NCI-H460 (cell line): ENCODE results near the gene NANOS3. TPM values are rescaled to one million over a fixed set of nuclear protein-coding genes. Genes with fewer than 3 reads are reported as not detected.
"Not testable (repeated sequence)": the region's sequence is repeated elsewhere in the genome, so short reads cannot be mapped to it uniquely, and the experiment has no call there.

ENCODE experiments used
- DNase-seq: peaks from one replicate; pipeline ENCODE4 v3.0.0-alpha.2; 2016; ENCODE audit warnings: low read depth; ENCODE audit errors: extremely low read depth
- total RNA-seq: library from RNA; depleted of rRNA; stranded (reverse); fragments of >200 nt; shearing (Covaris generic); gene quantifications from 2 replicates; pipeline ENCODE4 v1.2.3, GENCODE V29; 2014

NANOS3 gene
- total RNA-seq, 1 experiment from 2014 or later, result not detected

DNA sequence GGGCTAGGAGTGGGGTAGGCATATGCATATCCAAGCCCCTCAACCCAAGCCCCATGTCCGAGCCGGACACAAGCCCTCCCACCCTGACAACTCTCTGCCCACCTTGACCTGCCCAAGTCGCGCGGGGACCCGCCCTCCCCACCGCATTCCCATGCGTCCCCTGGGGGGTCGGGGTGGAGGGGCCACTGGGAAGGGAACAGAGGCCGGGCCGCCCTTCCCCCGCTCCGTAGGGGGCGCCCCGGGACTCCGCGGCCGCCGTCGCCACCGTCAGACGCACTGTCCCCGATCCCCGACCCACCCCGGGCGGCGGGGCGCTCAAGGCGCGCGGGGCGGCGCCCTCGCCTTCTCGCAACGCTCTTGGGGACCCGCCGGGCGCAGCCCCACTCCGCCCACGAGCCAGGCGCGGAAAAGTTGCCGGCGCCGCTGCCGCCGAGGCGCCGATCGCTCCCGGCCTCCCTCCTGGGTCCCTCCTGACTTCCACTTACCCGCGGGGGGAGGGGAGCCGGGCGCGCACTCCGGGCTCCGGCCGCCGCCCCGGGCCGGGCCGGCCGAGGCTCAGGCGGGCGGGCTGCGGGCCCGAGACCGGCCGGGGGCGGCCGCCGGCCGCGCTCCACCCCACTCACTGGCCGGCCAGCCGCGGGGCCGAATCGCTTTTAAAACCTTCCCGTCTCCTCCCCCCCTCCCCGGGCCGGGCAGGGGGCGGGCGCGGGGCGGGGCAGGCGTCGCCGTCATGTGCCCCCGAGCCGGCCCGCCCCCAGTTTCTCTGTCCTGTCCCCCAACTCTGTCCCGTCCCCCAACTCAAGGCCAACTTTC, 34.4 kb upstream of the NANOS3 start:
- peak; percentile 64 for DNase-seq

DNA sequence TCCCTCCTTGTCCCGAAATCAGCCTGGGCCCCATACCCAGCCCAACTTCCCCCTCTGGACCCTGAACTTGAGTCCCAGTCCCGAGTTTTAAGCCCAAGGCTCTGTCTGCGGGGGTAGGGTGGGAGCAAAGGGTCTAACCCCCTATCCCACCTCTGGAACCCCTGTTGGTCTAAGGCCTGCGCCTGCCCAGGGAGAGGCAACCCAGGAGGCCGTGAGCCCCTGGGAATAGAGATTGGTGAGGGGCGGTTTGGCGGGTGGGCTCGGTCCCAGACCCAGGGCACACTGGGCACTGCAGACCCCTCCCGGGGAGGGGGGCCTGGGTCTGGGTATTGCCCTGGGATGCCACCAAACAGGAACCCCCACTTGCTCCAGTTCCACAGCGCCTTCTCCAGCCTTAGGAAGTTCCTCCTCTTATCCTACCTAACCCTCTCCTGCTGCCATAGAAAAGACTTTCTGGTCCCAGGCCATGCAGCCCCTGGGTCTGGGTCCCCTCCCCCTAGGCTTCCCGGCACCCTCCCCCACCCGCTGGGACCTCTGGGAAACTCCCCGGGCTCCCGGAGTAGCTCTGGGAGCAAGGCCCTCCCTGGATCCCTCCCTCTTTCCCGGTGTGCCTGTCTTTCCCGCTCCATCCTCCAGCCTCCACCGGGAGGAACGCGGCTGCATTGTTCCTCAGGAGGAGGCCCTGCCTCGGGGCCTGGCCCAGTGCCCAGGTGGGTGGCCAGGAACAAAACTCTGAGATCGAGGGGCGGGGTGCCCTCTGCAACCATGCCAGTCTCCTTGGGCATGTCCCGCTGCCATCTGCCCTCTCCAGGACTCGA, 33.6 kb upstream of the NANOS3 start:
- peak; percentile 64 for DNase-seq

DNA sequence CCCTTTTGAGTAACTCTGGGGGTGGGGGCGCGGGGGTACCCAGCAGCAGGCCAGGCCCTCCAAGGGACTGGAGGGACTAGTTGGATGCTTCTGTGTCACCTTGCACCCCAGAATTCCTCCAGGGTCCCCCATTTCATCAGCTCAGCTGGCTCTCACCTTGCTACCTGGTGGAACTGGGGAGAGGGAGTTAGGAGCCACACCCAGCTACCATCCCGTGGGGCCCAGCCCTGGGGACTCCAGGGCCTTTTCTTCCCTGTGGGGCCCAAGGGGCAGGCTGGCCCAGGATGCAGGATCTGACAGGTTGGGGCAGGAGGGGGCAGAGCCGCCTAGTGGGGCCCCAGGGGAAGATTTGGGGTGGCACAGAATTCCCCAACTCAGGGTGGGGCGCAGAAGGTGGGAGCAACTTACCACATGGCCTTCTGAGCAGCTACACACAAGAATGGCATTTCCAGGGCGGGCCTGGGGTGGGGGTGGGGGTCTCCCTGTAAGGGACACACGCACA, 32.8 kb upstream of the NANOS3 start:
- no peak for DNase-seq

DNA sequence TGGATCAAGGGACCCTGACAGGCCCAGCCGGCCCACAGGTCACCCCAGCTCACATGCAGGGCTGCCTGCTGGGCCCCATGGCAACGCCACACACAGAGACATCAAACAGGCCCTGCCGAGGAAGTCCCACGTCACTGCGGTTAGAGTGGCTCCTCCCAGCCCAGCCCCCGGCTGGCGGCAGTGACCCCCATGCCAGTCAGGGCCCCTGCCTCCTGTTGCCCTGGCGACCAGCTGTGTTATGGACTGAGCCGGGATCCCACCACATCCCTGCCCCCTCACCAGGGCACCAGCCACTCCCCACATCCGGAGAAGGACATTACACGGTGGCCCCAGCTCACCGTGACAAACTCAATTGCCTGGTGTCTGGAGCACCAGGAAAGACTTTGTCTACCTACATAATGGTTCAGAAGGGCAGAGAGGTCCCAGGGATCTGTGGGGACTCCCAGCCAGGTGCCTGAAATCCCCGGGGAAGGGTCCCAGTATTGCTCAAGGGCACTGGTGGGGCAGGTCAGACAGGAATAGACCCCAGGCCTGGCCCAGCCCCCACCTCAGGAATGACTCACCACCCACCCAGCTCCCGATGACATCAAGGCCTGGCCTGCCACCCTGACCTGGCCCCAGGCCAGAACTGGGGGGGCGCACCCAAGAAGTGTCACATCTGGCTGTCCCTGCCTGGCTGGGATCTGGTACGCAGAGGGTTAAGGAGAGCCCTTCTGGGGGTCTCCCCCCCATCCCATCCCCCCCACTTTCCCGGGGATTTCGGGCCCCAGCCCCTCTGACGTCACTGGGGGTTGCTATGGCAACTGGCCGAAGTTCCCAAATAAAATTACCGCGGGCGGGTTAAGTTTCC, 30.2 kb upstream of the NANOS3 start:
- DNase-seq, result peak; percentile 83

DNA sequence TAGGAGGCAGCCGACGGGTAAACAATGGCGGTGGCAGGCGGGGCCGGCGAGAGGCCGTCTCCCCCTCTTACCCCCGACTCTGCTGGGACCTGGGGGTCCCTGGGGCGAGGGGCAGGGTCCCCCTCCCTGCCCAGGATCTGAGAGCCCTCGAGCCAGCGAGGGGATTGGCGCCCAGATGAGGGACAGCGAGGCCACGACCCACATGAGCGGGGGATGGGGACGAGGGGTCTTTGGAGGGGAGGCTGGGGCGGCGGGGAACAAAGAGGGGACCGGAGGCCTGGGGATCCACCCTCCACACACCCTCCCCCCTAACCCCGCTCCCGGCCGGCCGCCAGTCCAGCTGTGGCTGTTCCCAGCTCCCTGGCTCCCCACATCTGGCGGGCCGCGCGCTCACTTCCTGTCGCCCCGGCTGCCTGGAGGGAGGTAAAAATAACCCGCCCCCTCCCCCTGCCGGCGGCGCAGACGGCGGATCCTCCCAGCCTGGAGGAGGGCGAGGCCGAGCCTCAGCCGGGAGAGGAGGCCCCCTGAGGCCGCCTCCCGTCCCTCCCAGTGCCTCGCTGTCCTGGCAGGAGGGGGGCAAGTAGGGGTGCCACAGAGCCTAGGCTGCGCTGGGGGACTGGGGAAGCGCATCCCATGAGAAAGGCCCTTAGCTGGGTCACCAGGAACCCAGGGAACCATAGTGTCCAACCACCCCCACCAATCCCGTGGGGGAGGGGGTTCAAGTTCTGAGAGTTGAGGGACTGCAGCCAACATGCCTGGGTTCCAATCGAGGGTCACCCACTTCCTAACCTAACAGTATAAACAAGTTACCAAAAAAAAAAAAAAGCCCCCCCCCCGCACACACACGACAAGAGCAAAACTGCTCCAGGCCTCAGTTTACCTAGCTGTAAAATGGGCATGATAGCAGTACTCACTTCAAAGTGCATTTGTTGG, 29.3 kb upstream of the NANOS3 start:
- peak; percentile 80 for DNase-seq

DNA sequence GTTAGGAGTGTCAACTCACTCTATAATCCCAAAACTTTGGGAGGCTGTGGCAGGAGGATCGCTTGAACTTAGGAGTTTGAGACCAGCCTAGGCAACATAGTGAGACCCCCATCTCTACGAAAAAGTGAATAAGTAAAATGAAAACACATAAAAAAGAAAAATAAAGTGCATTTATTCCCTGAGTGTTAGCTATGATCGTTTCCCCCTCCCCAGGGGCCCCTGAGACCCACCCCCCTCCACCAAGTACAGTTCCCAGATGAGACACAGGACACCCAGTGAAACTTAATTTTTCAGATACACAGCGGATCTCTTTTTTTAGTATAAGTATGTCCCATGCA, 28.6 kb upstream of the NANOS3 start:
- DNase-seq, result no peak

DNA sequence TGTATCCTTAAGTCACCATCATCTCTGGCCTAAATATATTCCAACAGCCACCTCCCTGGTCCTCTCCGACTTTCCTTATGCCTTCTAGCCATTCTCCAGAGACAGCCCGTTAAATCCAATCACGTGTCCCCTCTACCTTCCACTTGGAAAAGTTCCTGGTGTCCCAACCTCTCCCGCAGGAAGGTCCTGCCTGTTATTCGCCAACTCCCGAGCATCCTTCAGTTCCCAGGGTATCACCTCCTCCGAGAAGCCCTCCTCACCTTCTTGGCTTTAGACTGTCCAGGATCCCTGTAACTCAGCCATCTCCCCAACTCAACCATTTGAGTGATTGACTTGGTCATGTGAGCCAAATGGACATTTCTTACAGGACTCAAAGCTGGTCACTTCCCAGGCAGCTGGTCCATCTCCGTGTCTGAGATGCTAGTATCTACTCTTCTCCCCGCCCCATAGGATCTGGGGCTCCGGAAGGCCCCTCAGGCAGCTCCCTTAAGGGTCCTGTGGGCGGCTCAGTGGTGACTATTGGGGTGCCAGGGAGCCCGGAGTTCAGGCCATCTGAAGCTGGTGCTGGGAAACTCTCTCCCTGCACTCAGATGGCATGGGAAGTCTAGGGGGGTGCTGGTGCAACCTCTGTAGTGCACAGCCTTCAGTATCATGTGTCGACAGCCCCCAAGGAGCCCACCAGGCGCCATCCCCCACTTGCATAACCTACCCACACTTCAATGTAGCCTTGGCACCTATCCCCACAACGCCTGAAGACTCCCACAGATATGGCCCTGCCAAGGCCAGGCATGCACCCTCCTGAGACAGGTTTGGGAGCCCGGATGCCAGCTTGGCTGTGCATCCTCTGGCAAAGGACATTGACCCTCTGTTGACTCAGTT, 27.9 kb upstream of the NANOS3 start:
- no peak for DNase-seq

DNA sequence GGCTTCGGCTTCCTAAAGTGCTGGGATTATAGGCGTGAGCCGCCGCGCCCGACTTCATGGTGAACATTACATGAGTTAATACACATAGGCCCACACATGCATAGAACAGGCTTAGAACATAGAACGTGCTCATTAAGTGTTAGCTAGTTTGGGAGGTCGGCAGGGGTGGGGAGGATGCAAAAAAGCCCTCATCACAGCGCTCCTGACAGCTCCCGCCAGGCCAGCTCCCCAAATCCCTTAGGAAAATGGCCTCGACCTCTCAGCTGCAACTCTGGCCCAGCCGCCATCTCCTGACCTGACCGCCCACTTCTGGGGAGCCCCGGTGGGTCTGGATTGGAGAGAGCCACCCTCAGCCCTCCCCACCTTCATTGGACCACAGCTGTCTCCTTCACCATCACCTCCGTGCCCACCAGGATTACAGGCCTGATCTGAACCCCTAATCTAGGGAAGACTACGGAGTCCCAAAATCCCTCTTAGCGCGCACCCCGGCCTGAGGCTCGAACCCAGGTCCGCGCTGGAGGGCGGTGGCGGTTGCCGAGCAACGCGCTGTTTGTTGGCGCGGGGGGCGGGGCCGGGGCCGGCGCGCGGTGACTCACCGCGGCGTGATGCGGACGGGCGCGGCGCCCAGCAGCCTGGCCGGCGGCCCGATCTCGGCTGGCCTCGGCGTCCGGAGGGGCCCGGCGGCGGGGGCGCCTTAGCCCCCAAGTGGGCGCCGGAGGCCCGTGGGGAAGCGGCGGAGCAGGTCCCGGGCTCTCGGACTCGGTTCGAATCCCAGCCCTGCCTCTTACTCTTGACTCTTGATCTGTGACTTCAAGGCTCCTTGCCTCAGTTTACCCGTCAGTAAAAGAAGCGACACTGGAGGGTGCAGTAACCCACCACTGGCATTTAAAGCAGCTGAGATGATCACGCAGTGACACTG, 26.7 kb upstream of the NANOS3 start:
- peak; percentile 69 for DNase-seq

DNA sequence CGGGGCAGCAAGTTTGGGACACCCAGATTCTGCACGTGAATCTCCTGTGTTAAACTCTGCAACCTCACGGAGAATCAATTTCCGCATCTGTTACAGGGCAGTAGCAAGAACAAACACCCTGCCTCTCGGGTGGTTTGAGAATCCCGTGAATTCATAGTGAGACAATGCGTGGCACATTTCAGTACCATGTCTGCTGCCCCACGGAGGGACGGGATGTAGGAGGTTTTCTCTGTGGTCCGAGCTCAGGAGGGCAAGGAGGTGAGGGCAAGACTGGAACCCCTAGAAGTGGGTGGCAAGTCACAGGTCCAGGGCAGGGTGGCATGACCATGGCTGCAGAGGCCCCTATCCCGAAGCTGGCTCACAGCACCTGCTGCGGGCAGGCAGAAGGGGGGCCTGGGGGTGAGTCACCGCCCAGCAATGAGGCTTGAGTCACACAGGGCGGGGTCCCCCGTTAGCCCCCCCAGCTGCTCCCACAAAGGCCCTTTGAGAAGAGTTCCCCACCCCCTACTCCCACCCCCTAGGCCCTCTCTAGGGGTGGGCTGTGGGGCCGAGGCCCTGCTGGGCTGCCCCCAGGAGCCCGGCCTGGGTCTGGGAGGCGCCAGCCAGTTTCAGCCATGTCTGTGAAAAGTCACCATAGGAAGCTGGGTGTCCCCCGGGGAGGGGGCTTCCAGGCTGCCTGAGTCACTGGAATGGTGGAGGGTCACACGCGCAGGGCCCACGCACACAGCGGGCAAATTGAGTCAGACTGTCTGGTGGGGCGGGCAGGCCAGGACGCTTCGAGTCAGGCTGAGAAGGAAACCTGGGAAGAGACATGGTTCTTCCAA, 25.8 kb upstream of the NANOS3 start:
- peak; percentile 82 for DNase-seq

DNA sequence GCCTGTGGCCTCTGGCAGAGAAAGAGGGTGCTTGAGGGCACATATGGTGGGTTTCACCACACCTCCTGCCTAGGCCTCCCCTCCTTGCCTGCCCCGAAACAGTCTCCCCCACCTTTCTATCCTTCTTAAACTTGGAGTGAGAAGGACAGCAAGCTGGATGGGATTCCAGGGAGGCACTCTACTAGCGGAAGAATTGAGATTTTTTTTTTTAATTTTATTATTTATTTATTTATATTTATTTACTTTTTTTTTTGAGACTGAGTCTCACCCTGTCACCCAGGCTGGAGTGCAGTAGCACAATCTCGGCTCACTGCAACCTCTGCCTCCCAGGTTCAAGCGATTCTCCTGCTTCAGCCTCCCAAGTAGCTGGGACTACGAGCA, 25.2 kb upstream of the NANOS3 start:
- not testable (repeated sequence) for DNase-seq

DNA sequence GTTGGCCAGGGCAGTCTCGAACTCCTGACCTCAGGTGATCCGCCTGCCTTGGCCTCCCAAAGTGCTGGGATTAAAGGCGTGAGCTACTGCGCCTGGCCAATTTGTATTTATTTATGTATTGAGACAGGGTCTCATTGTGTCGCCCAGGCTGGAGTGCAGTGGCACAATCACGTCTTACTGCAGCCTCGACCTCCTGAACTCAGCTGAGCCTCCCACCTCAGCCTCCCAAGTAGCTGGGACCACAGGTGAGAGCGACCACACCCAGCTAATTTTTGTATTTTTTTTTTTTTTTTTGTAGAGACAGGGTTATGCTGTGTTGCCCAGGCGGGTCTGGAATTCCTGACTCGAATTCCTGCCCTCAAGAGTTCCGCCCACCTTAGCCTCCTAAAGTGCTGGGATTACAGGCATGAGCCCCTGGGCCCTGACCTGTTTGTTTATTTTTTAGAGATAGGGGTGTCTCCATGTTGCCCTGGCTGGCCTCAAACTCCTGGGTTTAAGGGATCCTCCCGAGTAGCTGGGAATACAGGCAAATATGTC, 24.7 kb upstream of the NANOS3 start:
- not testable (repeated sequence) for DNase-seq

DNA sequence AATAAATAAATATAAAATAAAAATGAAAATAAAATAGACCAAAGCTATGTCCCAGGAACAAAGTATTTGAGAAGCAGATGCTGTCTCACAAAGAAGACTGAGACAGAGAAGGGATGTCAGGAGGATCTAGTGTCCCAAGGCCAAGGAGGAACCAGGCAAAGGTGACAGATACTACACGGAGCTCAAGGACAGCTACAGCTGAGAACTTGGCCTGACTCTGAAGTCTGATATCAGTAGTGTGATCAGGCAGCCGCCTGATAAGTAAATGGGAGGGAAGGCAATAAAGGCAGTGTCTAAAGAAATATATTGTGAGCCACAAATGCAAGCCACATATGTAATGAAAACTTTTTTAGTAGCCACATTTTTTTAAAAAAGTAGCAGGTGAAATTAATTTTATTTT, 20.4 kb upstream of the NANOS3 start:
- no peak for DNase-seq

DNA sequence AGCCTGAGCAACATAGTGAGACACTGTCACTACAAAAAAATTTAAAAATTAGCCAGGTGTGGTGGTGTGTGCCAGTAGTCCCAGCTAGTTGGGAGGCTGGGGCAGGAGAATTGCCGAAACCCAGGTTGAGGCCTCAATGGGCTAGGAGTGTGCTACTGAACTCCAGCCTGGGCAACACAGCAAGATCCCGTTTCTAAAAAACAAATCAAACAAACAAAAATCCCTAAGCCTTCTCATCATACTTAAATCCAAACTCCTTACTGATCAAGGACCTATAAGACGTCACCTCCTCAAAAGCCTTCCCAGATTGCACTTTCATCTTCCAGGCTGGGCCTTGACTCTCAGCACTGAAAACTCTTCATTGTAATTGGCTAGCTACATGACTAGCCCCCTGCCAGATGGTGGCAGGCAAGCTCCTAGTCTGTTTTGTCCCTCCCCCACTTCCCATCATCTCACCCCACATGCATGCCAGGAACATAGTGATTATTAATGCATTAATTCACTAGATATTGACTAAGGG, 17.5 kb upstream of the NANOS3 start:
- DNase-seq, result no peak

DNA sequence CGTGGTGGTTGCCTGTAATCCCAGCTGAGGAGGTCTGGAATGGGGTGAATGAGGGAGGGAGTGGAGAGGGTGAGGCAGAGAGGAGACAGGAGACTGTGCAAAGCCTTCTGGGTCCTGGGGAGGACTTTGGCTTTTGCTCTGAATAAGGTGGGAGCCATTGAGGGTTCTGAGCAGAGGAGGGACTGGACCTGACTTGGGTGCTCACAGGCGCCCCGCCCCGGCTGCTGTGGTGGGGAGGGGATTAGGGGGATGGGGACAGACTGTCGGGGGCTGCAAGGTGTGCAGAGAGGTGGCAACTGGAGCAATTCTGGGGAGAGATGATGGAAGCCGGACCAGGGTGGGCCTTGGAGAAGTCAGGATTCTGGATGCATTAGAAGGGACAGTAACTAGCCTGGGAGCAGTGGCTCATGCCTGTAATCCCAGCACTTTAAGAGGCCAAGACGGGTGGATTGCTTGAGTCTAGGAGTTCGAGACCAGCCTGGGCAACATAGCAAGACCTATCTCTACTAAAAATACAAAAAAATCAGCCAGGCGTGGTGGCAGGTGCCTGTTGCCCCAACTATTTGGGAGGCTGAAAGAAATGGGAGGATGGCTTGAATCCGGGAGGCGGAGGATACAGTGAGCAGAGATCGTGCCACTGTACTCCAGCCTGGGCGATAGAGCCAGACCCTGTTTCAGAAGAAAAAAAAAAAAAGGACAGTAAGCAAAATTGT, 16.1 kb upstream of the NANOS3 start:
- no peak for DNase-seq

DNA sequence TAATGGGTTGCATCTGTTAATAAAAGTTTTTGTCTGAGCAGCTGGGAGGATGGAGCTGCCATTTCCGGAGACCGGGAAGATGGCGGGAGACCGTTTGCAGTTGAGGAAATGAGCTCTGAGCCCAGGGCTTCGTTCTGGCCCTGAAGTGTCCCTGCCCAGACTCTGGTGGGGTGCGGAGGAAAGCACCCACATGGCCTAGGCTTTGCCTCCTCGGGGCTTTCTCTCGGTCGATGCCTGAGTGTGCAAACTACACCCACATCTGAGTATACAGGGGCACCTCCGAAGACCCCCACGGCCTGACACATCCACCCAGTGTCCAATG, 15.6 kb upstream of the NANOS3 start:
- DNase-seq, result no peak
